Pancreas (tissue), 10 donors: ENCODE measurements around the gene ATP5F1C. TPM values are rescaled to one million over a fixed set of nuclear protein-coding genes. Genes with fewer than 3 reads are reported as not detected.
A peak's percentile ranks its signal among the peaks of the same experiment; 100 is the strongest.

Source experiments
- ATAC-seq, 4 donors: fragments of 200-7000 bp; cut with Tn5 transposase; one replicate each; pipeline versions ENCODE4 v1.8.0 to v1.9.1; 2020; ENCODE audit warnings: mild to moderate bottlenecking in 4 of 4, moderate library complexity in 4 of 4
- DNase-seq, 6 donors: peaks; one replicate each; pipeline ENCODE4 v3.0.0-alpha.2; 2020
- FAIRE-seq: peaks from 2 replicates; lab custom pipeline; 2012; peaks lifted over from hg19 to GRCh38; lab: Jason Lieb, UNC
- H3K27ac ChIP-seq, 4 donors: fragments of 200-600 bp; sonication (generic); 1 replicate in 3 of 4; 2 replicates in 1 of 4; pipeline versions ENCODE4 v1.5.0 to v1.8.0; 2020
- H3K27me3 ChIP-seq, 4 donors: fragments of 200-600 bp; one replicate each; pipeline ENCODE4 v1.8.0; 2021
- H3K36me3 ChIP-seq, 3 donors: fragments of 200-600 bp; sonication (generic) in 1 of 3; one replicate each; pipeline versions ENCODE4 v1.5.0 to v1.8.0; 2020 to 2021
- H3K4me1 ChIP-seq, 3 donors: fragments of 200-600 bp; one replicate each; pipeline ENCODE4 v1.8.0; 2021
- H3K4me3 ChIP-seq, 4 donors: fragments of 200-600 bp; sonication (generic) in 2 of 4; one replicate each; pipeline versions ENCODE4 v1.5.0 to v1.8.0; 2020 to 2021
- H3K9me3 ChIP-seq, 4 donors: fragments of 200-600 bp; one replicate each; pipeline ENCODE4 v1.8.0; 2021
- CTCF ChIP-seq, 4 donors: fragments of 200-600 bp; sonication (generic) in 3 of 4; IDR thresholded peaks; one replicate each; pipeline versions ENCODE4 v1.5.0 to v1.8.0; 2021; ENCODE audit warnings: antibody characterized with exemption in 4 of 4
- WGBS, 2 donors: extraction: QIAGEN DNeasy Blood & Tissue Kit; methylation state at CpG; one replicate each; pipeline ENCODE4 v1.1.7; 2013; 5-methylcytosine and 5-hydroxymethylcytosine counted together
- intact Hi-C, 3 donors: fragments of 100-400 bp; cut with DNase I; formaldehyde crosslinking; loops; one replicate each; pipeline versions ENCODE4 v1.11.1 to v1.14.2; 2022
- polyA plus RNA-seq, 2 donors: library from polyadenylated mRNA; stranded (reverse); fragments of 200-250 nt; gene quantifications; one replicate each; pipeline ENCODE4 v1.2.3, GENCODE V29; 2013
- total RNA-seq, 6 donors: library from RNA; stranded (reverse); fragmentation: NEBNext Ultra II Directional in 4 of 6; extraction: Animal tissue kit (Norgen Biotek cat#: 25700) in 4 of 6; gene quantifications; one replicate each; pipeline versions ENCODE4 v1.2.1 to v1.2.4, GENCODE V29; 2021 to 2023
- donor health status: healthy with polysubstance abuse.
- donor health status: DM: no; HTN: no; CAD: no; lungs with moderate emphysema.
- donor health status: DM: no; HTN: no; CAD: no.
- donor health status: control.
- donor health status: control.
- donor health status: Bipolar disorder and iron deficiency.
- donor health status: DM: yes; HTN: yes; CAD: no.
- donor health status: DM: no; HTN: no; CAD: no.
- donor health status: DM: no; HTN: no; CAD: no.
- donor health status: DM: yes; HTN: yes; CAD: no.

Gene ATP5F1C
- total and polyA plus RNA-seq, 8 donors: 138 to 273 (median 171) TPM

GRCh38 chr10:7792541-7792940, 4.6 kb downstream of the ATP5F1C start:
- DNase-seq (no peak), FAIRE-seq (no peak), ATAC-seq (no peak)
- no peak overlapping the region for H3K27ac ChIP-seq
- peaks cover 32 to 57% (median 56%) of the 10 kb centered on the region in 3 donors for H3K4me1 ChIP-seq
- no peak for TF ChIP-seq CTCF (IDR thresholded peaks at IDR 0.05)
- no peaks in the 10 kb centered on the region for H3K27me3 ChIP-seq
- no peak overlapping the region for H3K4me3 ChIP-seq
- H3K36me3 ChIP-seq: peaks cover 0 to 6% (median 0%) of the 10 kb centered on the region in 3 donors
- intact Hi-C loops: no loop called here
- WGBS, 2 donors: 22 to 30% methylated on average over 1 of the region's 1 CpG
- no peaks in the 10 kb centered on the region for H3K9me3 ChIP-seq

- DNase-seq (no peak), ATAC-seq (peak; percentile 6 to 45 (median 9)), FAIRE-seq (no peak)
- Histone ChIP-seq H3K36me3 (peaks cover 0 to 22% (median 5%) of the 10 kb centered on the region in 3 donors), H3K9me3 (no peaks in the 10 kb centered on the region), H3K4me1 (peaks cover 32 to 56% (median 55%) of the 10 kb centered on the region in 3 donors), H3K4me3 (no peak overlapping the region), H3K27me3 (no peaks in the 10 kb centered on the region), H3K27ac (peak overlapping the region in 3 of 4 donors; percentile 1 to 84 (median 60))
- 39 to 43% methylated on average over 4 of the region's 4 CpGs for WGBS, 2 donors
- intact Hi-C loops: no loop called here
- no peak for TF ChIP-seq CTCF (IDR thresholded peaks at IDR 0.05)
Measured at GRCh38 chr10:7794251-7795026, 6.5 kb downstream of the ATP5F1C start.

GRCh38 chr10:7795605-7796004, 7.6 kb downstream of the ATP5F1C start:
- peak overlapping the region; percentile 1 to 84 (median 42) for H3K27ac ChIP-seq
- peak; percentile 95 to 99 (median 97) for ATAC-seq

GRCh38 chr10:7797582-7797981, 9.6 kb downstream of the ATP5F1C start:
- H3K36me3 ChIP-seq: peaks cover 11 to 51% (median 14%) of the 10 kb centered on the region in 3 donors

More at GRCh38 chr10:7795605-7796004, 7.6 kb downstream of the ATP5F1C start:
- H3K36me3 ChIP-seq: peaks cover under 1 to 33% (median 11%) of the 10 kb centered on the region in 3 donors
- no peak for TF ChIP-seq CTCF (IDR thresholded peaks at IDR 0.05)
- WGBS, 2 donors: 20 to 22% methylated on average over 4 of the region's 4 CpGs
- FAIRE-seq (no peak), DNase-seq (peak in 3 of 6 donors; percentile 66 to 80 (median 77))
- no peaks in the 10 kb centered on the region for H3K27me3 ChIP-seq
- no peak overlapping the region for H3K4me3 ChIP-seq
- H3K4me1 ChIP-seq: peaks cover 32 to 52% (median 45%) of the 10 kb centered on the region in 3 donors
- H3K9me3 ChIP-seq: no peaks in the 10 kb centered on the region
- intact Hi-C loops: no loop called here

More at GRCh38 chr10:7797582-7797981, 9.6 kb downstream of the ATP5F1C start:
- H3K4me1 ChIP-seq: peaks cover 19 to 35% (median 32%) of the 10 kb centered on the region in 3 donors
- FAIRE-seq (no peak), DNase-seq (peak in 1 of 6 donors; percentile 27), ATAC-seq (peak in 1 of 4 donors; percentile 31)
- no peaks in the 10 kb centered on the region for H3K9me3 ChIP-seq
- intact Hi-C loops: no loop called here
- 55 to 59% methylated on average over 6 of the region's 6 CpGs for WGBS, 2 donors
- no peak overlapping the region for H3K4me3 ChIP-seq
- peak overlapping the region in 1 of 4 donors; percentile 53 for H3K27ac ChIP-seq
- no peak for TF ChIP-seq CTCF (IDR thresholded peaks at IDR 0.05)
- no peaks in the 10 kb centered on the region for H3K27me3 ChIP-seq
